Measurements from ENCODE around the gene MRTFA. TPM values are rescaled to one million over a fixed set of nuclear protein-coding genes. Genes with fewer than 3 reads are reported as not detected.

The MRTFA gene
- total RNA-seq, 4 donors from 2014 or later = 46.0 to 408 (median 90.0) TPM

DNA sequence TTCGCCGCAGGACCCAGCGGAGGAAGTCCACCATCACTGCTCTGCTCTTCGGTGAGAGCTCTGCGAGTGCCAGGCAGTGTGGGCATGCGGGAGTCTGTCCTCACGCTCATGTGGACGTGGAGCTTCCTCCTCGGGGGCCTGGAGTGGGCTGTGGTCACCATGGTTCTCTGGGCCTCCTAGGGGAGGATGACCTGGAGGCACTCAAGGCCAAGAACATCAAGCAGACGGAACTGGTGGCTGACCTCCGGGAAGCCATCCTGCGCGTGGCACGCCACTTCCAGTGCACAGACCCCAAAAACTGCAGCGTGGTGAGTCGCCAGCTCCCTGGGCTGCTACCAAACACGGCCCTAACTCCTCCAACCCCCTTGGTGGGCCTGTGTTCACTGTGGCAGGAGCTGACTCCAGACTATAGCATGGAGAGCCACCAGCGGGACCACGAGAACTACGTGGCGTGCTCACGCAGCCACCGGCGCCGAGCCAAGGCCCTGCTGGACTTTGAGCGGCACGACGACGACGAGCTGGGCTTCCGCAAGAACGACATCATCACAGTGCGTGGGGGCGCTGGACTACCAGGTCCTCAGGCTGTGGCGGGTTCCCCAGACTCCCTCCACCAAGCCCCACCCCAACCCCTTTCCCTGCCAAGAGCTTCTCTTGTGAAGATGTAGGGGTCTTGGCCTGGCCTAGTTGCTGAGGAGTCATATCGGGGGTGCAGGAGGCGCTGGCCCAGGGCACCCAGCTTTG, 229.3 kb downstream of the MRTFA start:
- H3K4me1 ChIP-seq = no peaks in the 10 kb centered on the region
- no peak for TF ChIP-seq CTCF (IDR thresholded peaks at IDR 0.05)
- no peak for TF ChIP-seq EP300 (IDR thresholded peaks at IDR 0.05; ENCODE audit: low read depth)
- no peak for TF ChIP-seq POLR2A (IDR thresholded peaks at IDR 0.05)
- TF ChIP-seq POLR2AphosphoS5 (IDR thresholded peaks at IDR 0.05) = no peak
- intact Hi-C loops (cut with DNase I; ENCODE audit: low total_unique reads) = no loop called here
- no peaks in the 10 kb centered on the region for H3K9me3 ChIP-seq
- H3K4me3 ChIP-seq = no peak overlapping the region
- no peak overlapping the region for H3K27ac ChIP-seq
- DNase-seq = no peak
- peaks cover 0 to 55% (median 17%) of the 10 kb centered on the region in 4 donors for H3K36me3 ChIP-seq
- WGBS, 2 donors (ENCODE audit: low coverage in 1 of 2) = 90 to 96% methylated on average over 2 to 36 of the region's 37 CpGs
- in situ Hi-C loops (cut with MboI; ENCODE audit: low pct_ligation_motif_present in 1 of 4, low pct_unique_long_range_greater_than_20kb in 1 of 4, low sequenced_read_pairs in 3 of 4) = no loop called here
- no peaks in the 10 kb centered on the region for H3K27me3 ChIP-seq

DNA sequence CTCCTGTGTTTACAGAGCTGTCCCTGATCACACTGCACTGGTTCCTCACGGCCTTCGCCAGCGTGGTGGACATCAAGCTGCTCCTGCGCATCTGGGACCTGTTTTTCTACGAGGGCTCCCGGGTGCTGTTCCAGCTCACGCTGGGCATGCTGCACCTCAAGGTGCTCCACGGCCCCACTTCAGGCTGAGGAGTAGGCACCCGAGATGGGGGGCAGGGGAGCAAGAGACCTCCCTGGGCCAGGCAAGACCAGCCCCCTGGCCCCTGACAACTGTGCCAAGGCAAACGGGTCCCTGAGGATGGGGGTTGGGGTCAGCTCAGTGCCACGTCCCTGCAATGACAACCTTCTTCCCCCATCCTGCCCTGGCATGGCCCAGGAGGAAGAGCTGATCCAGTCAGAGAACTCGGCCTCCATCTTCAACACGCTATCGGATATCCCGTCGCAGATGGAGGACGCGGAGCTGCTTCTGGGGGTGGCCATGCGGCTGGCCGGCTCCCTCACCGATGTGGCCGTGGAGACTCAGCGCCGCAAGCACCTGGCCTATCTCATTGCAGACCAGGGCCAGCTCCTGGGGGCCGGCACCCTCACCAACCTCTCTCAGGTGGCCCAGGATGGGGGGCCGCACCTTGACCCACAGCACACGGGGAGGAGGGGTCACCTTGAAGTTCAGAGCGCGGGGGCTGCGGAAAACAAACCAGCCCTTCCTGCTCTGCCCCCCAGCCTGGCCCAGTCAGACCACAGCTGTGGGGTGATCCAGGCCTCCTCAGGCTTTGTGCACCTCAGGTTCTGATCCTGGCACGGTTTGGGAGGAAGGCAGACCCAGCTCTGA, 230.2 kb downstream of the MRTFA start:
- no peak for DNase-seq
- Histone ChIP-seq H3K27me3 (no peaks in the 10 kb centered on the region), H3K27ac (no peak overlapping the region), H3K9me3 (no peaks in the 10 kb centered on the region), H3K4me1 (no peaks in the 10 kb centered on the region), H3K4me3 (no peak overlapping the region), H3K36me3 (peaks cover 0 to 57% (median 18%) of the 10 kb centered on the region in 4 donors)
- no peak for TF ChIP-seq CTCF (IDR thresholded peaks at IDR 0.05)
- no peak for TF ChIP-seq POLR2AphosphoS5 (IDR thresholded peaks at IDR 0.05)
- TF ChIP-seq POLR2A (IDR thresholded peaks at IDR 0.05) = no peak
- no peak for TF ChIP-seq EP300 (IDR thresholded peaks at IDR 0.05; ENCODE audit: low read depth)
- WGBS, 2 donors (ENCODE audit: low coverage in 1 of 2) = 70 to 93% methylated on average over 2 to 30 of the region's 31 CpGs
- in situ Hi-C loops (cut with MboI; ENCODE audit: low pct_ligation_motif_present in 1 of 4, low pct_unique_long_range_greater_than_20kb in 1 of 4, low sequenced_read_pairs in 3 of 4) (no loop called here), intact Hi-C loops (cut with DNase I; ENCODE audit: low total_unique reads) (no loop called here)

DNA sequence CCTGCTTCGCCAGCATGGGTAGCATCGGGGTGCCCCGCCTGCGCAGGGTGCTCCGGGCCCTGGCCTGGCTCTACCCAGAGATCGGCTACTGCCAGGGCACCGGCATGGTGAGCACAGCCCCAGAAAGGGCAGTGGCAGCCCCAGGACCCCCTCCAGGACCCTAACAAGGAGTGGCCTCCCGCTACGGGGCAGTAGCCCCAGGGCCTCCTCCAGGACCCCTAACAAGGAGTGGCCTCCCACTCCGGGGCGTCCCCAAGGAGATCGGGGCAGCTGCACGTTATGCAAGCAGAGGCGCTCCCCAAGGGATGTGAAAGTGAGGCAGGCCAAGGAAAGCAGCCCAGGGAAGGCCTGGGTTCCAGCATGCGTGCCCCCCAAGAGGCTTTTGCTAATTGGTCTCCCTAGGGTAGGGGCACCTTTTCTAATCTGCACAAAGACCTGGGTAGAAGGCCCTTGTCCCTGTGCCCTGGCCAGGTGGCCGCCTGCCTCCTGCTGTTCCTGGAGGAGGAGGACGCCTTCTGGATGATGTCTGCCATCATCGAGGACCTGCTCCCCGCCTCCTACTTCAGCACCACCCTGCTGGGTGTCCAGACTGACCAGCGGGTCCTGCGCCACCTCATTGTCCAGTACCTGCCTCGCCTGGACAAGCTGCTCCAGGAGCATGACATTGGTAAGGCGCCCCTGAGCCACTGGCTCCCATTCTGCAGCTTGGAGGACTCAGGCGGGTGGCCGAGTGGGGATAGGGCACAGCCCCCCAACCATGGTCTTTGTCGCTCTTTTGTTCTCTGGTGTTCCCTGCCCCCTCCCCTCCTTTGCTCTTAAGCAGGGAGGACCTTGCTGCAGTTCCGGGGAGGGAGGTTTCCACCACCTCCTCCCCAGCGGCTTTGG, 231.1 kb downstream of the MRTFA start:
- no peak overlapping the region for H3K27ac ChIP-seq
- H3K27me3 ChIP-seq = no peaks in the 10 kb centered on the region
- H3K36me3 ChIP-seq = peaks cover 0 to 50% (median 19%) of the 10 kb centered on the region in 4 donors
- peaks cover 0 to 2% (median 0%) of the 10 kb centered on the region in 4 donors for H3K4me1 ChIP-seq
- in situ Hi-C loops (cut with MboI; ENCODE audit: low pct_ligation_motif_present in 1 of 4, low pct_unique_long_range_greater_than_20kb in 1 of 4, low sequenced_read_pairs in 3 of 4) = no loop called here
- no peak overlapping the region for H3K4me3 ChIP-seq
- H3K9me3 ChIP-seq = no peaks in the 10 kb centered on the region
- intact Hi-C loops (cut with DNase I; ENCODE audit: low total_unique reads) = no loop called here
- no peak for DNase-seq
- TF ChIP-seq POLR2AphosphoS5 (IDR thresholded peaks at IDR 0.05) = no peak
- TF ChIP-seq CTCF (IDR thresholded peaks at IDR 0.05) = no peak
- TF ChIP-seq POLR2A (IDR thresholded peaks at IDR 0.05) = no peak
- TF ChIP-seq EP300 (IDR thresholded peaks at IDR 0.05; ENCODE audit: low read depth) = no peak
- WGBS, 2 donors (ENCODE audit: low coverage in 1 of 2) = 95% methylated on average over 17 of the region's 28 CpGs; no CpG with 5 or more reads in 1 of the 2 donors
